Measurements from ENCODE around the gene SLC17A9. TPM values are rescaled to one million over a fixed set of nuclear protein-coding genes. Genes with fewer than 3 reads are reported as not detected.
A peak's percentile ranks its signal among the peaks of the same experiment; 100 is the strongest.

The SLC17A9 gene
- total RNA-seq, 1 experiment from 2014 or later: 0.22 TPM

- ChIA-PET CTCF (no interaction called here), POLR2A (ENCODE audit: unreplicated experiment) (no interaction called here)
- no TSS peak for BruUV-seq (replicated peaks)
- Histone ChIP-seq H4K20me1 (ENCODE audit: insufficient read depth) (no peaks in the 10 kb centered on the region), H3K9me2 (ENCODE audit: insufficient read depth) (no peaks in the 10 kb centered on the region), H3K27ac (no peak overlapping the region), H3K9me3 (ENCODE audit: insufficient read depth, low read depth) (no peaks in the 10 kb centered on the region), H3F3A (ENCODE audit: insufficient read depth, low read depth) (no peaks in the 10 kb centered on the region), H3K79me2 (ENCODE audit: low read depth) (no peaks in the 10 kb centered on the region), H3K36me3 (ENCODE audit: low read depth) (no peaks in the 10 kb centered on the region), H2AFZ (no peak overlapping the region), H3K4me1 (replicated peaks; ENCODE audit: insufficient read depth) (no peaks in the 10 kb centered on the region), H3K4me2 (no peak overlapping the region), H3K4me3 (no peak overlapping the region), H3K27me3 (ENCODE audit: insufficient read depth, low read depth) (peaks cover 90% of the 10 kb centered on the region)
- DNase-seq: no peak
- intact Hi-C loops (cut with micrococcal nuclease; ENCODE audit: unreplicated experiment): no loop called here
- TF ChIP-seq, protein P1, sequence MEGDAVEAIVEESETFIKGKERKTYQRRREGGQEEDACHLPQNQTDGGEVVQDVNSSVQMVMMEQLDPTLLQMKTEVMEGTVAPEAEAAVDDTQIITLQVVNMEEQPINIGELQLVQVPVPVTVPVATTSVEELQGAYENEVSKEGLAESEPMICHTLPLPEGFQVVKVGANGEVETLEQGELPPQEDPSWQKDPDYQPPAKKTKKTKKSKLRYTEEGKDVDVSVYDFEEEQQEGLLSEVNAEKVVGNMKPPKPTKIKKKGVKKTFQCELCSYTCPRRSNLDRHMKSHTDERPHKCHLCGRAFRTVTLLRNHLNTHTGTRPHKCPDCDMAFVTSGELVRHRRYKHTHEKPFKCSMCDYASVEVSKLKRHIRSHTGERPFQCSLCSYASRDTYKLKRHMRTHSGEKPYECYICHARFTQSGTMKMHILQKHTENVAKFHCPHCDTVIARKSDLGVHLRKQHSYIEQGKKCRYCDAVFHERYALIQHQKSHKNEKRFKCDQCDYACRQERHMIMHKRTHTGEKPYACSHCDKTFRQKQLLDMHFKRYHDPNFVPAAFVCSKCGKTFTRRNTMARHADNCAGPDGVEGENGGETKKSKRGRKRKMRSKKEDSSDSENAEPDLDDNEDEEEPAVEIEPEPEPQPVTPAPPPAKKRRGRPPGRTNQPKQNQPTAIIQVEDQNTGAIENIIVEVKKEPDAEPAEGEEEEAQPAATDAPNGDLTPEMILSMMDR (conservative IDR thresholded peaks at IDR 0.05): no peak
- no peak for TF ChIP-seq EZH2 (IDR thresholded peaks at IDR 0.05; ENCODE audit: low read depth)
These were observed 33.8 kb downstream of the SLC17A9 start for GRCh38 chr20:62986257-62986800.

DNA sequence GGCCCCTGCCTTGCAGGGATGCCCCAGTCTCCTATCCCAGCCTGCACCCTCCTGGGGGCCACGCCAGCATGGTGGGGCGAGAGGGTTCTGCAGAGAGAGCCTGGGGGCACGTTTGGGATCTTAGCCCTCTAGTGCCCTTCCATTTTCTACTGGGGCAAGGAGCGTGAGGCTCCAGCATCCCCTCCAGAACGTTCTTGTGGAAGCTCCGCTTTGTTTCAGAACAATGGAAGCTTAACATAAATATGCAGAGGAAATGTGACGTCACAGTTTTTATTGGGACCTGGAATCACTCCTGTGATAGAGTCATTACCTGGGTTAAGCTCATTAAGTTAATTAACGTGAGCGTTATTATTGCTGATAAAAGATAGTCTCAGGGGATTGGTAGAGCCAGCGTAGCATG is 34.6 kb downstream of the SLC17A9 start:
- Histone ChIP-seq H2AFZ (no peak overlapping the region), H3K4me3 (no peak overlapping the region), H3K9me3 (ENCODE audit: insufficient read depth, low read depth) (no peaks in the 10 kb centered on the region), H3K27me3 (ENCODE audit: insufficient read depth, low read depth) (peaks cover 90% of the 10 kb centered on the region), H3K27ac (no peak overlapping the region), H3K36me3 (ENCODE audit: low read depth) (no peaks in the 10 kb centered on the region), H3K9me2 (ENCODE audit: insufficient read depth) (no peaks in the 10 kb centered on the region), H3F3A (ENCODE audit: insufficient read depth, low read depth) (no peaks in the 10 kb centered on the region), H3K79me2 (ENCODE audit: low read depth) (no peaks in the 10 kb centered on the region), H4K20me1 (ENCODE audit: insufficient read depth) (no peaks in the 10 kb centered on the region), H3K4me1 (replicated peaks; ENCODE audit: insufficient read depth) (no peaks in the 10 kb centered on the region), H3K4me2 (no peak overlapping the region)
- DNase-seq: no peak
- ChIA-PET POLR2A (ENCODE audit: unreplicated experiment) (no interaction called here), CTCF (no interaction called here)
- TF ChIP-seq, protein P1 (conservative IDR thresholded peaks at IDR 0.05): no peak
- TF ChIP-seq EZH2 (IDR thresholded peaks at IDR 0.05; ENCODE audit: low read depth): no peak
- BruUV-seq (replicated peaks): no TSS peak
- intact Hi-C loops (cut with micrococcal nuclease; ENCODE audit: unreplicated experiment): no loop called here

- peak overlapping the region; percentile 41 for H3K4me2 ChIP-seq
- intact Hi-C loops (cut with micrococcal nuclease; ENCODE audit: unreplicated experiment): no loop called here
- no TSS peak for BruUV-seq (replicated peaks)
- H2AFZ ChIP-seq: no peak overlapping the region
- no peaks in the 10 kb centered on the region for H3K9me2 ChIP-seq (ENCODE audit: insufficient read depth)
- CTCF ChIA-PET: interaction anchor here (0.6 kb wide), 1 partner anchor 1001 kb away, joined by 3 read pairs; no protein-coding TSS in a partner anchor
- no peaks in the 10 kb centered on the region for H3K9me3 ChIP-seq (ENCODE audit: insufficient read depth, low read depth)
- no peak overlapping the region for H3K27ac ChIP-seq
- H3F3A ChIP-seq (ENCODE audit: insufficient read depth, low read depth): no peaks in the 10 kb centered on the region
- no peaks in the 10 kb centered on the region for H3K4me1 ChIP-seq (replicated peaks; ENCODE audit: insufficient read depth)
- H4K20me1 ChIP-seq (ENCODE audit: insufficient read depth): no peaks in the 10 kb centered on the region
- POLR2A ChIA-PET (ENCODE audit: unreplicated experiment): no interaction called here
- no peak for DNase-seq
- H3K4me3 ChIP-seq: no peak overlapping the region; the same call in 1 of the 2 replicates
- H3K79me2 ChIP-seq (ENCODE audit: low read depth): no peaks in the 10 kb centered on the region
- no peaks in the 10 kb centered on the region for H3K36me3 ChIP-seq (ENCODE audit: low read depth)
- no peak for TF ChIP-seq EZH2 (IDR thresholded peaks at IDR 0.05; ENCODE audit: low read depth)
- TF ChIP-seq, protein P1 (conservative IDR thresholded peaks at IDR 0.05): no peak
- H3K27me3 ChIP-seq (ENCODE audit: insufficient read depth, low read depth): peaks cover 84% of the 10 kb centered on the region
These were observed 36.7 kb downstream of the SLC17A9 start for GRCh38 chr20:62989201-62989601.

Measured in PC-9 (cell line).